ENCODE measurements around the gene KRTAP10-12.

DNA sequence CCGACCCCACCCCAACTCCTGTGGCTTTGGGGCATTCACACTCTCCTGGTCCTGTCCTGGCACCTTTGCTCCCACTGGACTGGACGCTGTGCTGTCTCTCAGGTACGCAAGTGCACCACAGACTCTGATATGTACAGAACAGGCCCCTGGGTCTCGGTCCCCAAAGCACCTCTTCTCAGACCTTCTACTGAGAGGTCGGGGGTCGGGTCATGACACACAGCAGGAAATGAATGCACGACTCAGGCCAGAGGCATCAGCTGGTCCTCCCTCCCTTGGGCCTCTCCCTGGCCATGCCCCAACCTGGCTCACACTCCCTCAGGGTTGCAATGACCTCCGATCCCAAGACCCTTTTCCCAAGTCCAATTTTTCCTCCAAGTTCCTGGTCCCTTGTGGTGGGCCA lies 1.8 kb upstream of the KRTAP10-12 start:
- TF ChIP-seq, protein P1, sequence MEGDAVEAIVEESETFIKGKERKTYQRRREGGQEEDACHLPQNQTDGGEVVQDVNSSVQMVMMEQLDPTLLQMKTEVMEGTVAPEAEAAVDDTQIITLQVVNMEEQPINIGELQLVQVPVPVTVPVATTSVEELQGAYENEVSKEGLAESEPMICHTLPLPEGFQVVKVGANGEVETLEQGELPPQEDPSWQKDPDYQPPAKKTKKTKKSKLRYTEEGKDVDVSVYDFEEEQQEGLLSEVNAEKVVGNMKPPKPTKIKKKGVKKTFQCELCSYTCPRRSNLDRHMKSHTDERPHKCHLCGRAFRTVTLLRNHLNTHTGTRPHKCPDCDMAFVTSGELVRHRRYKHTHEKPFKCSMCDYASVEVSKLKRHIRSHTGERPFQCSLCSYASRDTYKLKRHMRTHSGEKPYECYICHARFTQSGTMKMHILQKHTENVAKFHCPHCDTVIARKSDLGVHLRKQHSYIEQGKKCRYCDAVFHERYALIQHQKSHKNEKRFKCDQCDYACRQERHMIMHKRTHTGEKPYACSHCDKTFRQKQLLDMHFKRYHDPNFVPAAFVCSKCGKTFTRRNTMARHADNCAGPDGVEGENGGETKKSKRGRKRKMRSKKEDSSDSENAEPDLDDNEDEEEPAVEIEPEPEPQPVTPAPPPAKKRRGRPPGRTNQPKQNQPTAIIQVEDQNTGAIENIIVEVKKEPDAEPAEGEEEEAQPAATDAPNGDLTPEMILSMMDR (conservative IDR thresholded peaks at IDR 0.05; ENCODE audit: low read depth, low read length) = no peak
- TF ChIP-seq EZH2 (IDR thresholded peaks at IDR 0.05; ENCODE audit: low read length, unreplicated experiment) = no peak
- no peak for TF ChIP-seq EZH2phosphoT487 (IDR thresholded peaks at IDR 0.05; ENCODE audit: borderline replicate concordance, low read length)
